SU-DHL-6 (cell line): Measurements from ENCODE around the gene SLC38A8.

Source experiments
- H2AFZ ChIP-seq: fragments of 200-600 bp; sonication (generic); 2 replicates; pipeline ENCODE4 v1.6.1; 2014; ENCODE audit warnings: low read depth, mild to moderate bottlenecking, moderate library complexity, mixed read lengths, antibody characterized with exemption, low read length; ENCODE audit not compliant: severe bottlenecking
- H3F3A ChIP-seq: fragments of 200-600 bp; shearing (Covaris generic); 2 replicates; pipeline ENCODE4 v1.6.0; 2016; ENCODE audit warnings: antibody characterized with exemption, mild to moderate bottlenecking; ENCODE audit not compliant: insufficient read depth
- H3K27ac ChIP-seq: fragments of 200-600 bp; sonication (generic); 2 replicates; pipeline ENCODE4 v1.5.1; 2016; ENCODE audit warnings: low read depth, mild to moderate bottlenecking, low read length, moderate library complexity, mixed read lengths
- H3K27me3 ChIP-seq: fragments of 200-600 bp; sonication (generic), shearing (Covaris generic); 2 replicates; pipeline ENCODE4 v1.6.0; 2014; ENCODE audit warnings: mild to moderate bottlenecking, low read length
- H3K36me3 ChIP-seq: fragments of 200-600 bp; sonication (generic); 2 replicates; pipeline ENCODE4 v1.6.1; 2014; ENCODE audit warnings: mild to moderate bottlenecking, low read length, mixed read lengths
- H3K4me2 ChIP-seq: fragments of 300-600, 200-600 bp; shearing (Covaris generic), sonication (generic); 2 replicates; pipeline ENCODE4 v1.6.0; 2014; ENCODE audit warnings: low read length, low read depth, mild to moderate bottlenecking; ENCODE audit not compliant: poor library complexity, severe bottlenecking
- H3K4me3 ChIP-seq: fragments of 200-600 bp; sonication (generic); 2 replicates; pipeline ENCODE4 v1.5.1; 2014; ENCODE audit warnings: antibody characterized with exemption, low read length, mild to moderate bottlenecking, mixed read lengths; ENCODE audit not compliant: insufficient read depth, poor library complexity, severe bottlenecking
- H3K79me2 ChIP-seq: fragments of 200-600 bp; sonication (generic); 2 replicates; pipeline ENCODE4 v1.6.1; 2014; ENCODE audit warnings: mild to moderate bottlenecking, low read length, moderate library complexity; ENCODE audit not compliant: insufficient read depth
- H3K9ac ChIP-seq: fragments of 200-600 bp; sonication (generic); 2 replicates; pipeline ENCODE4 v1.7.0; 2014; ENCODE audit warnings: mild to moderate bottlenecking, low read length
- H3K9me2 ChIP-seq: fragments of 200-600 bp; sonication (generic); replicated peaks from 2 replicates; pipeline ENCODE4 v1.6.1; 2014; ENCODE audit warnings: low read length; ENCODE audit not compliant: insufficient read depth
- H3K9me3 ChIP-seq: fragments of 200-600 bp; sonication (generic); 2 replicates; pipeline ENCODE4 v1.6.1; 2014; ENCODE audit warnings: low read length, mixed read lengths; ENCODE audit not compliant: insufficient read depth
- H4K20me1 ChIP-seq: fragments of 200-600 bp; sonication (generic); 2 replicates; pipeline ENCODE4 v1.6.1; 2014; ENCODE audit warnings: low read depth, mild to moderate bottlenecking, antibody characterized with exemption, low read length, moderate library complexity, mixed read lengths
- EZH2phosphoT487 ChIP-seq: fragments of 200-600 bp; sonication (generic), shearing (Covaris generic); conservative IDR thresholded peaks from 2 replicates; pipeline ENCODE4 v1.6.1; 2018; ENCODE audit warnings: mild to moderate bottlenecking, antibody characterized with exemption, low read length, moderate library complexity, mixed read lengths
- TF ChIP-seq, protein P1 (sequence below): fragments of 200-600 bp; sonication (generic); IDR thresholded peaks from one replicate; pipeline ENCODE4 v1.5.1; 2017; ENCODE audit warnings: antibody characterized with exemption, mild to moderate bottlenecking, low read length, moderate library complexity; ENCODE audit not compliant: insufficient read depth, poor library complexity, severe bottlenecking

The SLC38A8 gene

DNA sequence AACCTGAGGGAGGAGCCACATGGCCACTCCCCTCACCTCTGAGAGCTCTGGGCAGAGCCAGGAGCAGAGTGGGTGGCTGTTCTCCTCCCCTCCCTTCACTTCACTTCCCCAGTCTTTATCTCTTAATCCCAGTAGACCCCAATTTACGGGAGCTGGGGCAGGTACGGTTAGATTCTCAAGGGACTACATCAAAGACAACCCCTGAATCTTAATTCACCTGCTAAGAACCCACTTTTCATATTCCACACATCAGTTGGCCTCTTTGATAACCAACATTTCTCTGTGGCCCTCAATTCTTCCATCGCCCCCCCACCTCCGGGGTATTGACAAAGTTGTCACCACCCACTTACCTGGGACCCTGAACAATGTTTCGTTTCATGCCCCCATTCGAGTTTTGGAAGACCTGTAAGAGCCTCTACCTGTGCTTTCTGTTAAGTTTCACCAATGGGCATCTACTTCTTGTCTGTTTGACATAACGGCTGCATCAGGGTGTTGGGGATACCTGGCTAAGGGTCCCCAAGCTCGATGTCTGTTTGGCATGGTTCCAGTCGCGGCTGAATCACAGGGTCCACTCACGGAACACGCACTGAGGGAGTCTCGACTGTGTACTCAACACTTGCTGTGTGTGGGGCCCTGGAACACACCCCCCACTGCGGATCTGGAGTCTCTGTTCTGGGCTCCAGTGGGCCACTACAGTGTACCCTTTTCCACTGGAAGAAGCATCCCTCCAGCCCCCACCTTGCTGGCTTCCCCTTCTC is 27.8 kb downstream of the SLC38A8 start:
- Histone ChIP-seq H4K20me1 (no peaks in the 10 kb centered on the region), H3K4me3 (no peak overlapping the region), H3K4me2 (no peak overlapping the region), H3F3A (no peaks in the 10 kb centered on the region), H3K36me3 (no peaks in the 10 kb centered on the region), H3K27me3 (no peaks in the 10 kb centered on the region), H3K9ac (no peak overlapping the region), H2AFZ (no peak overlapping the region), H3K9me3 (0 out of 2 replicates have a peak, but pooled peaks cover 6% of the 10 kb centered on the region), H3K27ac (no peak overlapping the region), H3K9me2 (no peaks in the 10 kb centered on the region), H3K79me2 (no peaks in the 10 kb centered on the region)
- TF ChIP-seq, protein P1, sequence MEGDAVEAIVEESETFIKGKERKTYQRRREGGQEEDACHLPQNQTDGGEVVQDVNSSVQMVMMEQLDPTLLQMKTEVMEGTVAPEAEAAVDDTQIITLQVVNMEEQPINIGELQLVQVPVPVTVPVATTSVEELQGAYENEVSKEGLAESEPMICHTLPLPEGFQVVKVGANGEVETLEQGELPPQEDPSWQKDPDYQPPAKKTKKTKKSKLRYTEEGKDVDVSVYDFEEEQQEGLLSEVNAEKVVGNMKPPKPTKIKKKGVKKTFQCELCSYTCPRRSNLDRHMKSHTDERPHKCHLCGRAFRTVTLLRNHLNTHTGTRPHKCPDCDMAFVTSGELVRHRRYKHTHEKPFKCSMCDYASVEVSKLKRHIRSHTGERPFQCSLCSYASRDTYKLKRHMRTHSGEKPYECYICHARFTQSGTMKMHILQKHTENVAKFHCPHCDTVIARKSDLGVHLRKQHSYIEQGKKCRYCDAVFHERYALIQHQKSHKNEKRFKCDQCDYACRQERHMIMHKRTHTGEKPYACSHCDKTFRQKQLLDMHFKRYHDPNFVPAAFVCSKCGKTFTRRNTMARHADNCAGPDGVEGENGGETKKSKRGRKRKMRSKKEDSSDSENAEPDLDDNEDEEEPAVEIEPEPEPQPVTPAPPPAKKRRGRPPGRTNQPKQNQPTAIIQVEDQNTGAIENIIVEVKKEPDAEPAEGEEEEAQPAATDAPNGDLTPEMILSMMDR = no peak
- TF ChIP-seq EZH2phosphoT487 = no peak

DNA sequence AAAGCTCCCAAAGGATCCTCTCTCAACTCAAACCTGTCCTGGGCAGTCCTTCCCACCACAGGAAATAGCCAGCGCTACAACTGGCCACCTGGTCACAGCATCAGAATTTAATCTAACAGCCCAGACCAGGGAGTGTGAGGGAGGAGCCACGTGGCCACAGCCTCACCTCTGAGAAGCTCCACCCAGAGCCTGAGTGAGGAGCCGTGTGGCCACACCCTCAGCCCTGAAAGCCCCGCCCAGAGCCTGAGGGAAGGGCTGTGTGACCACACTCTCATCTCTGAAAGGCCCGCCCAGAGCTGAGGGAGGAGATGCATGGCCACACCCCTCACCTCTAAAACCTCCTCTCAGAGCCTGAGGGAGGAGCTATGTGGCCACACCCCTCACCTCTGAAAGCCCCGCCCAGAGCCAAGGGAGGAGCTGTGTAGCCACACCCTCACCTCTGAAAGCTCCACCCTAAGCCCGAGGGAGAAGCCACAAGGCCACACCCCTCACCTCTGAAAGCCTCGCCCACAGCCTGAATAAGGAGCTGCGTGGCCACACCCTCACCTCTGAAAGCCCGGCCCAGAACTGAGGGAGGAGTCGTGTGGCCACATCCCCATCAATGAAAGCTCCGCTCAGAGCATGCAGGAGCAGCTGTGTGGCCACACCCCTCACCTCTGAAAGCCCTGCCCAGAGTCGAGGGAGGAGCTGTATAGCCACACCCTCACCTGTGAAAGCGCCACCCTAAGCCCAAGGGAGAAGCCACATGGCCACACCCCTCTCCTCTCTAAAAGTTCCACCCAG is 28.6 kb downstream of the SLC38A8 start:
- H3K9me2 ChIP-seq = no peaks in the 10 kb centered on the region
- H3K27ac ChIP-seq = no peak overlapping the region
- TF ChIP-seq, protein P1 = no peak
- no peak for TF ChIP-seq EZH2phosphoT487
- H3K4me2 ChIP-seq = no peak overlapping the region
- H4K20me1 ChIP-seq = no peaks in the 10 kb centered on the region
- H2AFZ ChIP-seq = no peak overlapping the region
- H3K36me3 ChIP-seq = no peaks in the 10 kb centered on the region
- H3K9ac ChIP-seq = no peak overlapping the region
- 0 out of 2 replicates have a peak, but pooled peaks cover 6% of the 10 kb centered on the region for H3K9me3 ChIP-seq
- no peaks in the 10 kb centered on the region for H3F3A ChIP-seq
- no peaks in the 10 kb centered on the region for H3K79me2 ChIP-seq
- no peaks in the 10 kb centered on the region for H3K27me3 ChIP-seq
- no peak overlapping the region for H3K4me3 ChIP-seq

DNA sequence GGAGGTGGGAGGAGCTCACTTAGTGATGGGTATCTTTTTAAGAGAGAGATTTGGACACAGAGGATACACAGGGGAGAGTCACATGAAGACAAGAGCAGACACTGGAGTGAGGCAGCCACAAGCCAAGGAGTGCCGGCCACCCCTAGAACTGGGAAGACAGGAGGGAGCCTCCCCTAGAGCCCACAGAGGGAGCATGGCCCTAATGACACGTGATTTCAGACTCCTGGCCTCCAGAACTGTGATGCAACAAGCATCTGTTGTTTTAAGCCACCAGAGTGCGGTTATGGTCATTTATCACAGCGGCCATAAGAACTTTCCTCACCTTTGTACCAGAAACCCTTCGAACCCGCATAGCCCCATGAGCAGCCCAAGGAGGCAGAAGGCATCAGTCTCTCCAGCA is 33.3 kb downstream of the SLC38A8 start:
- Histone ChIP-seq H3K27ac (no peak overlapping the region), H3K36me3 (no peaks in the 10 kb centered on the region), H3K9me2 (no peaks in the 10 kb centered on the region), H4K20me1 (no peaks in the 10 kb centered on the region), H3K79me2 (no peaks in the 10 kb centered on the region), H3K9ac (no peak overlapping the region), H3K4me3 (no peak overlapping the region), H3K9me3 (no peaks in the 10 kb centered on the region), H3K4me2 (no peak overlapping the region), H2AFZ (no peak overlapping the region), H3K27me3 (no peaks in the 10 kb centered on the region), H3F3A (no peaks in the 10 kb centered on the region)
- TF ChIP-seq, protein P1 = no peak
- no peak for TF ChIP-seq EZH2phosphoT487
